GM21447 (cell line): ENCODE results near the gene CCDC157.

Source experiments
- ATAC-seq: cut with Tn5 transposase; IDR thresholded peaks from one replicate; pipeline ENCODE4 v1.9.1; 2021; ENCODE audit not compliant: unreplicated experiment

The CCDC157 gene

GRCh38 chr22:30411780-30412179 lies 55.0 kb downstream of the CCDC157 start:
- no peak for ATAC-seq

DNA sequence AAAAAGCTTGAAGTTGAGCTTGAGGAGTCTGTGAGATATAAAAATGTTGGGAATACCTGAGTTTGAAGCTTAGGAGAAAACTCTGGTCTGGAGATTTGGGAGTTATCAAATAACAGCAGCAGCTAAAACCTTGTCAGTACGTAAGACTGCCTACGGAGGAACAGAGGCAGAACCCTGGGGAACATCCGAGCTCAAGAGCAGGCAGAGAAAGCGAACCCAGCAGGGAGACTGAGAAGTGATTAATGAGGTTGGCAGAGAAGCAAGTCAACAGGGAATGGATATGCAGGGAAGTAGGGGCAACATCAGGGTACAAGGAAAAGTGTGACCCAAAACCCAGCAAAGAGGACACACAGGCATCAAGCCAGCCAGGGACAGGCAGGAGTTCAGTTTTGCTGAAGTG lies 56.2 kb downstream of the CCDC157 start:
- no peak for ATAC-seq

DNA sequence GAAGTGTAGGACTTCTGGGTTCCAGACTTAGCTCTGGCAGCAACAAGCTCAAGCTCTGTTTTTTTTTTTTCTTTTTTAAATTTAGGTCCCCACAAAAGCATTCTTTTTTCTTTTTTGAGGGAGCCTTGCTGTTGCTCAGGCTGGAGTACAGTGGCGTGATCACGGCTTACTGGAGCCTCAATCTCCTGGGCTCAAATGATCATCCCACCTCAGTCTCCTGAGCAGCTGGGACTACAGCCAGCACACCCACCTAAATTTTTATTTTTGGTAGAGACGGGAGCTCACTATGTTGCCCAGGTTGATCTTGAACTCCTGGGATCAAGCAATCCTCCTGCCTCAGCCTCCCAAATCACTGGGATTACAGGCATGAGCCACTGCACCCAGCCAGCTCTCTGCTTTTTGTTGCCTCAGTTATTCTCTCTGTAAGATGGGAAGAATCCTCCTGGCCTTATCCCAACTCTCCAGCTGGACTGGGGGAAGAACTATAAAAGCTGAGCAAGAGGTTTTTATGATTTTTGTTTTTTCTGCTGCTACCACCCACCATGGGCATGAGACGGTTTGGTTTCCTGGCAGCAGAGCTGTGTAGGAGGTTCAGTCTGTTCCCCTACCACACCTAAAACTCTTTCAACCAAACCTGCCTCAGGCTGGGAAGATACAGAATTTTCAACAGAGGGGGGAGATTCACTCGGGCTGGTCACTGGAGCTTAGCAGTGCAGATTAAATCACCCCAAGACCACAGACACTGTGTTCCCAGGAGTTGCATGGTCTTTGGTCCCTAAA lies 57.1 kb downstream of the CCDC157 start:
- ATAC-seq: no peak

DNA sequence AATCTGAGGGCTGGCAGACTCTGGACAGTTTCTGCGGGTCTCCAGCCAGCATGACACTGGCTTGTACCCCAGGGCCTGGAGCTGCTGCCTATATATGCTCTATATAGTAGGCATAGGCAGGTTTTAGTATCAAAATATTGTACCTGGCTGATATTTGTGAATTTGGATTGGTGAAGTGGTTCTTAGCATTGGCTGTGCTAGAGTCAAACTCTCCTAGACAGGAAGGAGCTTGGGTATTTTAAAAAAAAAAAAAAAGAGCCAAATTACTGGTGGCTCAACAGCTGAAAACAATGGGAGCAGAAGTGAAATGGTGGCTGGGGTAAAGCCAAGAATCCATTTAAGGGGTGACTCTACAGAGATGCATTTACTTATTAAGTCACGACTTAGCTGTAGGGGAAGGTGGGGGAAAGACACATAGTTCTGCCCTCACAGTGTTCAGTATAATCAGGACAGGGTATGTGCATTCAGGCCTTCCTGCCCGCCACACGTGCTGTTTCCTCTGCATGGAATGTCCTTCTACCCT lies 57.8 kb downstream of the CCDC157 start:
- ATAC-seq: no peak

DNA sequence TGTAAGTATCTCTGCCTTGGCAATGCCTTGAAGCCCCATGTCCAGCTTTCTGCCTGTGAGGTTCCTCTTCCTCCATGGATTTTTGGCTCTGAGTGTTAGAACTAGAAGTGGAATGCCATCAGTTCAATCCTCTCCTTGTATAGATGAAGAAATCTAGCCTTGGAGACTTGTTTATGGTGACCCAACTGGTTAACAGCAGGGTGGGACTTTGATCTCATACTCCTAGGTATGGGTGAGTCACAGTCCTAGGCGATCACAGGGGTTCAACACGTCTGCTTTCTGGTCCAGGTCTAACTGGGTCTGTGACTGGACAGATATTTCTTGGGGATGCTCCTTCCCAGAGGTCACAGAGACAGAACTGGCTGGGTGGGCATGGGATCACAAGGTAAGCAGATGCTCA lies 59.6 kb downstream of the CCDC157 start:
- no peak for ATAC-seq

- no peak for ATAC-seq
These were observed 60.0 kb downstream of the CCDC157 start for GRCh38 chr22:30416837-30417236.

GRCh38 chr22:30420347-30421125 lies 63.7 kb downstream of the CCDC157 start:
- no peak for ATAC-seq

GRCh38 chr22:30421695-30422480 lies 65.1 kb downstream of the CCDC157 start:
- no peak for ATAC-seq

- ATAC-seq: no peak
These were observed 65.9 kb downstream of the CCDC157 start for GRCh38 chr22:30422481-30423300.

DNA sequence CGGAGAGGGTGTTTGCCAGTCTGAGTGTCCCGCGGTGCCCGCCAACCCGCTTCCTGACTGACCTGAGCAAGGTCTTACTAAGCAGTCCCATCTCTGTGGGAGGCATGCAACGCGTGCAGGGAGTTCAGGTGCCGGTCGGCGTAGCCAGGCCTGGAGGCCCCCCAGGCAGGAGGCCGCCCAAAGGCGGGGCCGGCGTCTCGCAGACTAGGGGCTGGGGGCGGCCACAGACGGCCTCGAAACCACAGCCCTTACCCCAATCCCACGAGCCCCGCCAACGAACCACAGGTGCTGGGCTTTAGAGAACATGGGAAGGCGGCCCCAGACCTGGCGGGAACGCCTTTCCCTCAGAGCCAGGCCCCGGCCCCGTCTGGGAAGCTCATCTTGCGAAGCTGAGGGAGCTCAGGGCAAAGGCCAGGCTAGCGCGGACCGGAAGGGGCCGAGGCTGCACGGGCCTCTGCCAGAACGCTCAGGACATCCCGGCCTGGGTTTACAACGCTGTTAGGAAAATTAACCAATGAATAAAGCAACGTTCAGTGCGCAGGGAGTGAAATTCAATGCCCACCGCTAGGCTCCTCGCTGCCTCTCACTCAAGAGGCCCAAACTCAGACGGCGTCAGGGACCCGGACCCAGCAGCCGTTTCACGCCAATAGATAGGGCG lies 66.6 kb downstream of the CCDC157 start:
- peak; percentile 31 for ATAC-seq

DNA sequence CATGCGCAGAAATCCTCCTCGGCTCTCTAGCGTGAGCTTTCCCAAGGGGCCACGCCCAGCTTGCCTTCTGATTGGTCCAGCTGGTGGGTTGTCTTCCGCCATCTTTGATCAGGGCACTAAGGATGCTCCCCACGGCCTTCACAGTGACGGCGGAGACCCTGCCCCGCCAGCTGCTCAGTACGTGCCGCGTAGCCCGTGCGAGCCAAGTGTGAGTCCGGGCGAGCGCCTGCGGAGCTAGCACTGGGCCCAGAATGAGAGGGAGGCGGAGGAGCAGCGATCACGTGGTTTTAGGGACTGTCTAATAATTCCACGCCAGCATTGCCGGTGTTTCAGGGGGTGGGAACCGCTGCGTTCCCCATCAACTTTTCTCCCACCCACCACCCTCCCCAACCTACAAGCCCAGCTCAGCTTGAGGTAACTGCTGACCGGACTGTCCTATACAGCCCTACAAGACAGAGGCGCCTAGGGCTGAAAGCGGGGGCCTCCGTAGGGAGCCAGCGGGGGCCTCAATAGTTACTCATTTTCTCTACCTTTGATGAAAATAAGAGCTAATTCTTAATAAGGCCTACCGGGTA lies 67.2 kb downstream of the CCDC157 start:
- peak; percentile 67 for ATAC-seq

GRCh38 chr22:30424534-30425326 lies 67.9 kb downstream of the CCDC157 start:
- ATAC-seq: no peak

DNA sequence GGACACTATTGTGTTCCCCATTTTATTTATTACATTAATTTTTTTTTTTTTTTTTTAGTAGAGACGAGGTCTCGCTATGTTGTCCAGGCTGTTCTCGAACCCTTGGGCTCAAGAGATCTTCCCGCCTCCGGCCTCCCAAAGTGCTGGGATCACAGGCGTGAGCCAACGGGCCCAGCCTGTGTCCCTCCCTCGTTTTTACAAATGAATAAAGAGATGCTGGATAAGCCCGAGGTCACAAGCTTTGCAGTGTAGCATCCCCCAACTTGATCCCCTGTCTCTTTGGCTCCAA lies 68.5 kb downstream of the CCDC157 start:
- no peak for ATAC-seq

- no peak for ATAC-seq
These were observed 69.0 kb downstream of the CCDC157 start, which contains the start of gene MTFP1 for GRCh38 chr22:30425616-30426387. Gene MTFP1 (plus strand): TSS chr22:30425768. CDS start chr22:30425880, 112 bp downstream.
